8988T (cell line): ENCODE results near the gene PARD6G.
"Not testable (repeated sequence)": the region's sequence is repeated elsewhere in the genome, so short reads cannot be mapped to it uniquely, and the experiment has no call there.

Experiments used
- DNase-seq: peaks from one replicate; pipeline ENCODE4 v3.0.0; 2011

Gene PARD6G

DNA sequence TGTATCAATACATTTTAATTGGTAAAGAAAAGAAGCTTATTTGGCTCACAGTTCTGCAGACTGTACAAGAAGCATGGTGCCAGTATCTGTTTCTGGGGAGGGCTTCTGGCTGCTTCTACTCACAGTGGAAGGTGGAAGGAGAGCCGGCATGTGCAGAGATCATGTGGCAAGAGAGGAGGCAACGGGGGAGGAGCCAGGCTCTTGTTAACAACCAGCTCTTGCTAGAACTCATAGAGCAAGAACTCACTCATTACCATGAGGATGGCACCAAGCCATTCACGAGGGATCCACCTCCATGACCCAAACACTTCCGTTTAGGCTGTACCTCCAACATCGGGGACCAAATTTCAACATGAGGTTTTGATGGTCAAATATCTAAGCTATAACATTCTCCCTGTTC is 7.5 kb downstream of the PARD6G start:
- no peak for DNase-seq

DNA sequence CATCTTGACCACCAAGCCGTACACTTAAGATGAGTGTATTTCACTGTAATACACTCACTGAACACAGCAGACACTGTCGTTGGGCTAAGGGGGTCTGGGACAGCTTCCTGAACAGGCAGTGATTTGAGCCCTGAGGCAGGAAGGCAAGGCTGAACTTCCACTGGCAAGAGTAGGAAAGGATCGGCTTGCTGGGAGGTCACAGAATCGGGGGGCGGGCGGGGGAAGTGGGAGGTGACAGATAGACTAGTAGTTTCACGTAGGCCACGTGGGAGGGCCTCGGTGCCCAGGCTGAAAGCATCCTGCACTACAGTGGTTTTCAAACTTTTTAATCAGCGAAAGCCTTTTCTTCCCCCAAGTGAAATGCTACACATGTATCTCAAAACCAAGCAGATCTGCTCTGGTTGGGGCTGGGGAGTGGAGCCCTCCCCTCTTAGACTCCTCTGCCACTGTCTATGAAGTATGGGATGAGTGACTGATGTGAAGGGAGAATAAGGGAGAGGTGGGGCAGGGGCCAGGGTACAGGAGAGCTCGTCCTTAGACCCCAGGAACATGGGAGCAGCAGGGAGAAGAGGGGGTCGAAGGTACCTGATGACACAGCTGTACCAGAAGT is 8.6 kb downstream of the PARD6G start:
- no peak for DNase-seq

DNA sequence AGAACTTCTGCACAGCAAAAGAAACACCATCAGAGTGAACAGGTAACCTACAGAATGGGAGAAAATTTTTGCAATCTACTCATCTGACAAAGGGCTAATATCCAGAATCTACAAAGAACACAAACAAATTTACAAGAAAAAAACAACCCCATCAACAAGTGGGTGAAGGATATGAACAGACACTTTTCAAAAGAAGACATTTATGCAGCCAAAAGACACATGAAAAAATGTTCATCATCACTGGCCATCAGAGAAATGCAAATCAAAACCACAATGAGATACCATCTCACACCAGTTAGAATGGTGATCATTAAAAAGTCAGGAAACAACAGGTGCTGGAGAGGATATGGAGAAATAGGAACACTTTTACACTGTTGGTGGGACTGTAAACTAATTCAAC is 9.8 kb downstream of the PARD6G start:
- DNase-seq = not testable (repeated sequence)

- DNase-seq = no peak
Observed at GRCh38 chr18:80234398-80234797, 12.9 kb downstream of the PARD6G start.

DNA sequence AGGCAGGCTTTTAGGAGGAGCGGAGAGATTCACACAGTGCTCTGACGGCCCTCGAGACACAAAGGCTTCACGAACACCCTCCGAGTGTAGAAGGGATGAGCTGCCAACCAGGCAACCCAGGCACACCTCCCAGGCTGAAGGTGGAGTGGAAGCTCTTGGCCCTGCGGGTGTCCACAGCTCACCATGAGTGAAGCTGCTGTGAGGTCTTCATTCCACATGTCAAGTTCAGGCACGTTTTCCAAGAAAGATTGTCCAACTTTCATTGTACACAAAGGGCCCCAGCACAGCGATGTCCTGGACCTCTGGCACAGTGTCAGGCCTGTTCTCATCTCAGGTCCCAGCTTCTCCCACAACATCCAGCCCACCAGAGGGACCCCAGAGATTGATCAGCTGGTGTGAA is 13.4 kb downstream of the PARD6G start:
- DNase-seq = no peak

- no peak for DNase-seq
Observed at GRCh38 chr18:80233201-80233835, 14.0 kb downstream of the PARD6G start.

- DNase-seq = no peak
Observed at GRCh38 chr18:80232710-80233109, 14.6 kb downstream of the PARD6G start.

- DNase-seq = no peak
Observed at GRCh38 chr18:80232030-80232429, 15.3 kb downstream of the PARD6G start.

GRCh38 chr18:80231616-80232015 is 15.7 kb downstream of the PARD6G start:
- DNase-seq = no peak

DNA sequence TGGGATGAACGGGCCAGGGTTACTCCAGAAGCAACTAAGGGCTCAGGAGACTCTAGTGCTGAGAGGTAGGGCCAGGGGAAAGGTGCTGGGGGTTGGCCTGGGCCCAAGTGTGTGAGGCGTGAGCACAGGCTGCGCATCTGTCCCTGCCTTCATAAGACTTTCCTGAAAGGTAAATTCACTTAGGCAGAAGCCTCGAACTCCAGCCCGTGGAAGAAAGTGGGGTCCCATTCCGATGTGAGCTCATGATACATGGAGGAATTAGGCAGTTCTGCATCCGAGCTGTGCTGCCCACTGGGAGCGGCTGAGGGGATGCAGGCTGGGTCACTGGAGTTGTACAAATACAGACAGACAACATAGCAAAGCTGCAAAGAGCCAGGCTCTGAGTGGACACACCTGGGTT is 16.2 kb downstream of the PARD6G start:
- DNase-seq = no peak

GRCh38 chr18:80229766-80230745 is 17.3 kb downstream of the PARD6G start:
- no peak for DNase-seq

DNA sequence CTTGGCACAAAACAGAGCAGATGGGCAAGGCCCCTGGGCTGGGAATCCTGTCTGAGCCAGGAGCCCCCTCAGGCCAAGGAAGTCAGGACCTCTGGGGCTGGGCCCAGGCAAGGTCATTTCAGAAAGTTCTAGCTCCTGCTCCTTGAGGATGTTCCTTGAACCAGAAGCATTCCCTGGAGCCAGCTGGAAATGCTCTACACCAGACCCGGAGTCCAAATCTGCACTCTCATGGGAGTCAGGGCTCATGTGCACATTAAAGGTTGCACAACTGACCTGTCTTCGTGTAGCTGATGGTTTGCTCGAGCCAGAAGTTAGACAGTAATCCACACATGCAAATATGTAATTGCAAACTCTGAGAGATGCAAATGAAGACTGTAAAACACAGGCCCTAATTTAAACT is 18.0 kb downstream of the PARD6G start:
- DNase-seq = no peak

DNA sequence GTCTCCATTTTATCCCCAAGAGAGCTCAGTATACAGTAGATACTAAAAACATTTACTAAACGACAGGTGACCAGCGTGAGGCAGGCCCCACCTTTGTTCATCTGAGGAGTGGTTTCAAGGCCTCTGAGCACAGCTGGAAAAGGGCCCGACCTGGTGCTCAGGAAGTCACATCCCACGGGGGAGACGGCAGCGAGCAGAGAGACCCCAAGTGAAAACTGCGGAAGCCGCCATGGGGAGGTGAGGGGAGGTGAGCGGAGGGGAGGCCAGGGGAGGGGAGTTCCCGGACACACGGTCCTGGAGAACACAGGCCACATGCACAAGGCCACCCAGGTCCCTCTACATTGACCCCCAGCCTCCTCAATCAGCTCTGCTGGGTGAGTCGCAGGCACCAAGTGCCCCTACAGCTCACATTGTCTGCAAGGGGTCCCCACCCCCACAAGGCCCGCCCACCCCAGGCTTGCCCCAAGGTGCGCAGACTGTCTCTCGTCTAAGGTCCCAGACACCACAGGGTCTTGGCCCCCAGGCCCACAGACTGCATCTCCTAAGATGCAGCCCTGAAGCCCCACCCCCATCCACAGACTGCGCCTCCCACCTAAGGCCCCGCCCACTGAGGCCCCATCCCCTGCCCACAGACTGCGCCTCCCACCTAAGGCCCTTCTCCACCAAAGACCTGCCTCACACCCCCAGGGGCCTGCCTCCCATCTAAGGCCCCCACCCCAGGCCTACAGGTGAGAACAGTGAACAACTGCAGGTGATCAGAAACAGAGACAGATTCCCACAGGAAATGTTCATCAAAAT is 19.1 kb downstream of the PARD6G start:
- DNase-seq = no peak

DNA sequence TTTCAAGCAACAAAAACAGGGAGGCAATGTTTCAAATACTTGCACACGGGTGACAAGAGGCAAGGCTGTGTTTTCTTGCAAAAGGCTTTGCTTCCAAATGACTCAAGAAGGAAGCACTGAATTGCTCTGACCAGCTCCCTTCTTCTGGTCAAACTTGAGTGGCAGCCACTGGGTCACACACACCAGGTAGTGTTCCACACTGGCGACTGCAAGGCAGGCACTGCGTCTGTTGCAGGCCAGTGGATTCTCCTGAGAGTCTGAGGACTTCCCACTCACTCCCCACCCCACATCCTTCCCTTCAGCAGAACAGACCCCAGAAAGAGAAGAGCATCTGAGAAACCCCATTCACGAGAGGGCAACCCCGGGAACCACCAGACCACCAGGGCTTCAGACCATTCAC is 19.8 kb downstream of the PARD6G start:
- DNase-seq = no peak

DNA sequence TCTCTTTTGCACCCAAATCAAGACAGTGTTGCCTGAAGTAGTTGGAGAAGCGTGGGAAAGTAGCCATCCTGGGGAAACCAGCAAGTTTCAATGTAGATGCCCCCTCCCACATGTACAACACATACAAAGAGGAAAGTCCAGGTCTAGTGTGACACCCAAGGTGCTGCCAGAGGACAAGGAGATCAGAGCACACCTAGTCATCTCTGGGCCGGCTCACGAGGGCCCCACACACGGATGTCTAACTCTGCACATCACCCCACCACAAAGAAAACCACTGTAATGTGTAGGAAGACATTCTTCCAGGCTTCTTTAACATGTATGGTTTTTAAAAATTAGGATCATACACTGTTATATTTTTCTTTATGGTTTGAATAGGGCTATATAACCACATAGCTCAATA is 21.6 kb downstream of the PARD6G start:
- DNase-seq = no peak

- DNase-seq = no peak
Observed at GRCh38 chr18:80223581-80224148, 23.6 kb downstream of the PARD6G start.

- not testable (repeated sequence) for DNase-seq
Observed at GRCh38 chr18:80219488-80219887, 27.8 kb downstream of the PARD6G start.

GRCh38 chr18:80218341-80219227 is 28.7 kb downstream of the PARD6G start:
- no peak for DNase-seq

- DNase-seq = no peak
Observed at GRCh38 chr18:80213182-80213581, 34.1 kb downstream of the PARD6G start.

- no peak for DNase-seq
Observed at GRCh38 chr18:80210312-80211083, 36.8 kb downstream of the PARD6G start.

- no peak for DNase-seq
Observed at GRCh38 chr18:80208620-80209019, 38.7 kb downstream of the PARD6G start.
